ENCODE measurements around the gene USP32.
"Not testable (repeated sequence)": the region's sequence is repeated elsewhere in the genome, so short reads cannot be mapped to it uniquely, and the experiment has no call there.

Gene USP32

GRCh38 chr17:60327134-60327900 is 64.6 kb downstream of the USP32 start:
- no peak for DNase-seq

GRCh38 chr17:60326702-60327101 is 65.2 kb downstream of the USP32 start:
- DNase-seq, result peak; percentile 4

- no peak for DNase-seq
Observed at GRCh38 chr17:60325730-60326524, 66.0 kb downstream of the USP32 start.

- DNase-seq, result no peak
Observed at GRCh38 chr17:60323754-60324153, 68.2 kb downstream of the USP32 start.

- DNase-seq, result no peak
Observed at GRCh38 chr17:60322056-60322387, 69.9 kb downstream of the USP32 start.

GRCh38 chr17:60321336-60322055 is 70.4 kb downstream of the USP32 start:
- no peak for DNase-seq

- DNase-seq, result no peak
Observed at GRCh38 chr17:60318830-60319229, 73.1 kb downstream of the USP32 start.

GRCh38 chr17:60318326-60318725 is 73.6 kb downstream of the USP32 start:
- DNase-seq, result no peak

GRCh38 chr17:60315650-60316049 is 76.3 kb downstream of the USP32 start:
- no peak for DNase-seq

GRCh38 chr17:60314900-60315299 is 77.0 kb downstream of the USP32 start:
- DNase-seq, result not testable (repeated sequence)

- no peak for DNase-seq
Observed at GRCh38 chr17:60314423-60314822, 77.5 kb downstream of the USP32 start.

GRCh38 chr17:60311936-60312335 is 80.0 kb downstream of the USP32 start:
- DNase-seq, result no peak

- no peak for DNase-seq
Observed at GRCh38 chr17:60311186-60311585, 80.7 kb downstream of the USP32 start.

- DNase-seq, result no peak
Observed at GRCh38 chr17:60305141-60305540, 86.8 kb downstream of the USP32 start.

- no peak for DNase-seq
Observed at GRCh38 chr17:60304502-60304901, 87.4 kb downstream of the USP32 start.

GRCh38 chr17:60303406-60304099 is 88.4 kb downstream of the USP32 start:
- no peak for DNase-seq

GRCh38 chr17:60301649-60302048 is 90.3 kb downstream of the USP32 start:
- no peak for DNase-seq

- DNase-seq, result no peak
Observed at GRCh38 chr17:60300949-60301348, 91.0 kb downstream of the USP32 start.

GRCh38 chr17:60300011-60300410 is 91.9 kb downstream of the USP32 start:
- DNase-seq, result no peak

GRCh38 chr17:60297760-60298401 is 94.1 kb downstream of the USP32 start:
- DNase-seq, result no peak

GRCh38 chr17:60296177-60296576 is 95.8 kb downstream of the USP32 start:
- DNase-seq, result no peak

- no peak for DNase-seq
Observed at GRCh38 chr17:60293580-60294335, 98.2 kb downstream of the USP32 start.
